SK-N-MC (cell line): ENCODE data around the gene RCOR3.

Experiments used
- EZH2 ChIP-seq: fragments of 200-600 bp; sonication (generic); IDR thresholded peaks from one replicate; pipeline ENCODE4 v1.6.1; 2017; ENCODE audit warnings: antibody characterized with exemption
- FOXP2 ChIP-seq: optimal IDR thresholded peaks from 2 replicates; pipeline ENCODE3; 2011; ENCODE audit warnings: mild to moderate bottlenecking, moderate library complexity; ENCODE audit not compliant: insufficient read depth; ENCODE audit errors: extremely low read length, control extremely low read depth
- POLR2AphosphoS5 ChIP-seq: IDR thresholded peaks from 2 replicates; pipeline ENCODE4 v1.6.1; 2012; ENCODE audit warnings: mild to moderate bottlenecking, low read depth, low read length, borderline replicate concordance

GRCh38 chr1:211328866-211329475, 69.8 kb downstream of the RCOR3 start:
- no peak for TF ChIP-seq POLR2AphosphoS5
- TF ChIP-seq EZH2 = no peak
- no peak for TF ChIP-seq FOXP2
